GM12892 (cell line): ENCODE measurements around the gene PHF11.

Experiments
- POLR2A ChIP-seq: IDR thresholded peaks from 2 replicates; pipeline ENCODE4 v1.6.1; 2011; ENCODE audit warnings: low read depth, low read length, control low read depth
- POLR2AphosphoS5 ChIP-seq: IDR thresholded peaks from 2 replicates; pipeline ENCODE4 v1.6.1; 2011; ENCODE audit warnings: low read depth, low read length, control low read depth
- TAF1 ChIP-seq: IDR thresholded peaks from 2 replicates; pipeline ENCODE4 v1.6.1; 2011; ENCODE audit warnings: low read depth, mild to moderate bottlenecking, control low read depth, low read length, borderline replicate concordance

GRCh38 chr13:49533011-49533410 is 37.3 kb downstream of the PHF11 start:
- no peak for TF ChIP-seq POLR2A
- TF ChIP-seq TAF1: no peak
- no peak for TF ChIP-seq POLR2AphosphoS5
